C4-2B (cell line): ENCODE results near the gene SCGB1C1.

Source experiments
- H3K27ac ChIP-seq: fragments of 450-650 bp; 2 replicates; pipeline ENCODE4 v1.5.1; 2017
- ZFX ChIP-seq: fragments of 450-650 bp; IDR thresholded peaks from 2 replicates; pipeline ENCODE4 v1.6.1; 2017
- TF ChIP-seq, protein P1 (sequence below): fragments of 450-650 bp; conservative IDR thresholded peaks from 2 replicates; pipeline ENCODE4 v1.5.1; 2017; ENCODE audit warnings: mild to moderate bottlenecking

The SCGB1C1 gene

DNA sequence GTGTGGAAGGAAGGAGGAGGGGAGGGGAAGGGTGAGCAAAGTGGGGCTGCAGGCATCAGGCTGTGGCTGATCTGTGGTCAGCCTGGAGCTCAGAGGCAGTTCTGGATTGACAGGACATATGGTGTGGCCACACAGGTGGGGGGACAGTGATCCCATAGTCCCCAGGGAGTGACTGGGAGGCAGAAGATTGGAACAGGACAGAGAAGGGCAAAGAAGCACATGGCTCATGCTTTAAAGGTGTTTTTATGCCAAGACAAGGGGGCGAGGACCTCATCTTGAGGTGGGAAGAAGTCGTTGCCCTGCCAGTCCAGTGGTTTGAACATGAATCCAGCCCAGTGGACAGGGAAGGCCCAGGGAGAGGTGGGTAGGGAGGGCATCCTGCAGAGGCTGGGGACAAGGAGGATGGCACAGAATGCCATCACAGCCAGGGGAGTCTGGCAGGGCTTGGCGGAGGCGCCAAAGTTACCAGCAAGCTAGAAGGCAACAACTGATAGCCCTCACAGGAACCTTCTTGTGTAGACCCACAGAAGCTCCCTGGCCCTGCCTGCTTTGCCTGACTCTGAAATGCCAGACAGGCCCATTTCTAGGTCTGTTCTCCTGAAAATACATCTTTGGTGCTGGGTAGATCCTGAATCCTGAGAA lies 11.2 kb downstream of the SCGB1C1 start:
- H3K27ac ChIP-seq: no peak overlapping the region
- no peak for TF ChIP-seq ZFX
- TF ChIP-seq, protein P1, sequence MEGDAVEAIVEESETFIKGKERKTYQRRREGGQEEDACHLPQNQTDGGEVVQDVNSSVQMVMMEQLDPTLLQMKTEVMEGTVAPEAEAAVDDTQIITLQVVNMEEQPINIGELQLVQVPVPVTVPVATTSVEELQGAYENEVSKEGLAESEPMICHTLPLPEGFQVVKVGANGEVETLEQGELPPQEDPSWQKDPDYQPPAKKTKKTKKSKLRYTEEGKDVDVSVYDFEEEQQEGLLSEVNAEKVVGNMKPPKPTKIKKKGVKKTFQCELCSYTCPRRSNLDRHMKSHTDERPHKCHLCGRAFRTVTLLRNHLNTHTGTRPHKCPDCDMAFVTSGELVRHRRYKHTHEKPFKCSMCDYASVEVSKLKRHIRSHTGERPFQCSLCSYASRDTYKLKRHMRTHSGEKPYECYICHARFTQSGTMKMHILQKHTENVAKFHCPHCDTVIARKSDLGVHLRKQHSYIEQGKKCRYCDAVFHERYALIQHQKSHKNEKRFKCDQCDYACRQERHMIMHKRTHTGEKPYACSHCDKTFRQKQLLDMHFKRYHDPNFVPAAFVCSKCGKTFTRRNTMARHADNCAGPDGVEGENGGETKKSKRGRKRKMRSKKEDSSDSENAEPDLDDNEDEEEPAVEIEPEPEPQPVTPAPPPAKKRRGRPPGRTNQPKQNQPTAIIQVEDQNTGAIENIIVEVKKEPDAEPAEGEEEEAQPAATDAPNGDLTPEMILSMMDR: no peak

DNA sequence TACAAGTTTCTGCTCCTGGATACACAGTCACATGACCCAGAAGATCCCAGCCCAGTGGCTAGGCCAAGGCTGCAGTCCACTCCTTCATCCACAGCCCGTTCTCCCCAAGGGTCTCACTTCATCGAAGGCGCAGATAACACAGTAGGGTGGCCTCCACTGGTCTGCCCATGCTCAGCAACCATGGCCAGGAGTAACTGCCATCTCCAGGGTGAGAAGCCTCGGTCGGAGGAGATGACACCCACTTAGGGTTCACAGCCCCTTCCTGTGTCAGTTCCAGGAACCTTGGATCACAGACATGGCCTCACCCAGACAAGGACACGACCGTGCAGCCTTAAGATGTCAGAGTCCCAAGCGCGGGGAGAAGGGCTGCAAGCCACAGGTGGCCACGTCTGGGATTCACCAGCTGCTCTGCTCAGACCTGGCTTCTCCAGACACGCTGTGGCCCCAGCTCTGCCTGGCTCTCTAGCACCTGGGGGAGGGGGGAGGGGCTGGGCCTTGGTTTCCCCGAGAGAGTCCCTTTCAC lies 11.8 kb downstream of the SCGB1C1 start:
- no peak overlapping the region for H3K27ac ChIP-seq
- TF ChIP-seq, protein P1: no peak
- TF ChIP-seq ZFX: no peak

DNA sequence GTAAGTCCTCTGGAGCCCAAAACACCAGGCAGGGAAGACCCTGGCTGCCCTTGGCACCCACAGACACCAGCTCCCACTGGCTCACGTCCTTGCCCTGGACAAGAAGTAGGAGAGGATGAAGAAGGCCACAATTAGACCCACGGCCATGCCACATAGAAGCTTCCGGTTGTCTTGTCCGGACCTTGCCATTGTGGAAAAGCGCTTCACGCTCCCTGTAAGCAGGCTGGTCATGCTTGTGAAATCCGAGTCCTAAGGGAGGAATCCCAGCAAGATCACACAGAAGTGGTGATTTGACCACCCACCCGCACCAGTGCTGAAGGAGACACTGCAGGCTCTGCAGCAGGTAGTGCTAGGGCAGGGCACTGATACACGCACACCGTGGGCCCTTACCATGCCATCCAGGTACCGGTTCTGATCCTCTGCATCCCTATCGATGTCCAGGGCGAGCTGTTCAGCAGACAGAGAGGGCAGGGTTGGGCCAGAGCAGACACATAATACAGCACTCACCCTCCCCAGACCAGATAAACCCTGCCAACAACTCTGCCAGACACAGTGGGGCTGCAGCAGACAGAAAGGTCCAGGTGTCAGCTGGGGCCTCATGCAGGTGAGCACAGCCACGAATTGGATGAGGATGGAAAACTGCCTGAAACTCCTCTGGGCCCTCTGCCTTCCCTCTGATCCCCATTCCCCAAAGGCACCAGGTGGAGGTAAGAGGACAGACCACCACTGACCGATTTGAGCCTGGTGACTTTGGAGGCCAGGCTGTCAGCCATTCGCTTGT lies 12.5 kb downstream of the SCGB1C1 start:
- no peak for TF ChIP-seq ZFX
- TF ChIP-seq, protein P1: no peak
- peak overlapping the region; percentile 96; the same call in 1 of the 2 replicates for H3K27ac ChIP-seq

DNA sequence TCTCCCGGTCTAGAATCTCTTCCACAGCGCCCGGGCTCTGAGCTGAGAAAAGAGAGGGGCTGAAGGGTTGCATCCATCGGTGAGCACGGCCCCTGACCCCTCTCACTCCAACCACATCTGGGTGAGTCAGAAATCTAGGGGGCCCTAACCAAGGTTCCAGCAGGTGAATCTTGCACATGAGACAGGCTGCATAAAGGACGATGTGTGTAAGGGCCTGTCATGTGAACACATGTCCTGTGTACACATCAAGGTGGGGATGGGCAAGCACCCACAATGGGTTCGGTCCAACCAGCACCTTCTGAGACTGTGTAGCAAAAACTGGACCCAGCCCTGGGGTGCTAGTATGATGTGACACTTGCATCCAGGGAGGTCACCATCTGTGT lies 13.1 kb downstream of the SCGB1C1 start:
- H3K27ac ChIP-seq: peak overlapping the region; percentile 96
- TF ChIP-seq, protein P1: no peak
- no peak for TF ChIP-seq ZFX

DNA sequence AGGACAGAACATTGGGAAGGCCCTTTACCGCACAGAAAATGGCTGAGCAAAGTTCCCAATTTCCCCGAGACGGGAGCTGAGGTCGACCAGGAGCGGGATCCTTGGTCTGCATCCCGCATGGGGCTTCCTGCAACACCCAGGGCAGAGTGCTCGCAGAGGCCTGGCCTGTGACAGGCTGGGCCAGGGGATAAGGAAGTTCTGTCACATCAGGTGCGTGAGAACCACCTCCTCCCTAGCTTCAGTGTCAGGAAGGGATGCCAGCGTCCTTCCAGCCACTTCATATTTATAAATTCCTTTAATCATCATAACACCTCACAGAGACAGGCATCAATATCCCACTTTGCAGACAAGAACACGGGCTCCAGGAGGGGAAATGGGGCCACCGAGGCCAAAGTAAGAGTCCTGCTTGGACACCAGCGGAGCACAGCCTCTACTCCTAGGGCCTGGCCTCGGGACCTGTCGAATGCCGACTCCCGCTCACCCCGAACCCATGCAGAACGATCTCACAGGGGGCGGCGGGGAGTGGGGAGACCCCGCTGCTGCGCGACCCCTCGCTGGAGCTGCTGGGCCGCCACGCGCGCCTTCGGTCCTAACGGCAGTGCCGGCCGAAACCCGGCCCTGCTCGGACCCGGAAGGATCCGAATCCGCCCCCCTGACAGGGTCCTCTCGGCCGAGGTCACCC lies 13.8 kb downstream of the SCGB1C1 start:
- peak; percentile 82; the same call in 1 of the 2 replicates for TF ChIP-seq ZFX
- TF ChIP-seq, protein P1: no peak
- H3K27ac ChIP-seq: peak overlapping the region; percentile 96

DNA sequence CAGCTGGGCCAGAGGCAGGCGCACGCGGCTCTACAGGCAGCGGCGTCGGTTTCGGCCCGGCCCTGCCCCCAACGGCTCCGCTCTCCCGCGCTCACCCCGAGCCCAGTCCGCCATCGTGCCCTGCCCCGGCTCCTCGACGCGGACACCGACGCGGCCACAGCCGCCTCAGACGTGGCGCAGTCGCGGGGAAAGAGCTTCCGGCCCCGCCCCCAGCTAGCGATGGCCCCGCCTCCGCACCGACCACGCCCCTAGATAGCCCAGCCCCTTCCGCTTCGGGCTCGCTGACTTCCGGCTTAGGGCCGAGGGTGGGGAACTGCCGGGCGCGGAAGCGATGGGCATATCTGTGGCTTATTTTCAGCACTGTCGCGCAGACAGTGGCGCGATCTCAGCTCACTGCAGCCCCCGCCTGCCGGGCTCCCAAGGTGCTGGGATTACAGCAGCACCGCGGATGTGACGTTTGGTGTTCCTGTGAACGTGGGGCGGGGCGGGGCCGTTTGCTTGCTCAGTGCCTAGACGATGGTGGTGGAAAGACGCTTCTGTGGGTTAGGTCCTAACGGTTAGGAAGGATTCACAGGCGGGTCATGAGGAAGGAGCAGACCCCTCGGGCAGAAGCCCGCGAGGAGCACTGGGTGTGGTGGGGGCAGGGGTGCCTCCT lies 14.5 kb downstream of the SCGB1C1 start, which contains the start of the genes BET1L and RIC8A:
BET1L (minus strand) TSS at position 192 of the 655 bp plus-strand sequence; CDS start at position 114, 78 bp downstream.
RIC8A (plus strand) TSS at position 501 of the 655 bp plus-strand sequence. CDS start 1,147 bp downstream, outside the sequence.
- peak; percentile 46; the same call in 1 of the 2 replicates for TF ChIP-seq ZFX
- TF ChIP-seq, protein P1: no peak
- peak within 1 kb of the TSS; percentile 96 for H3K27ac ChIP-seq
